Lung microvascular endothelial cell (primary cell): ENCODE data around the gene BACE2. TPM values are rescaled to one million over a fixed set of nuclear protein-coding genes. Genes with fewer than 3 reads are reported as not detected.

Experiments
- DNase-seq, 2 donors: peaks; one replicate each; pipeline versions ENCODE4 v3.0.0 to v3.0.0-alpha.2; 2010; ENCODE audit warnings: low read depth in 2 of 2
- total RNA-seq: library from RNA; depleted of rRNA; stranded (reverse); fragments of >200 nt; gene quantifications from 2 replicates; pipeline ENCODE4 v1.2.1, GENCODE V29; 2014

Gene BACE2
- total RNA-seq, 1 donor from 2014 or later, result 323 TPM

- no peak for DNase-seq
Observed at GRCh38 chr21:41147979-41148355, 20.0 kb upstream of the BACE2 start.

GRCh38 chr21:41148798-41149197, 19.2 kb upstream of the BACE2 start:
- DNase-seq, result no peak

GRCh38 chr21:41149199-41149598, 18.8 kb upstream of the BACE2 start:
- no peak for DNase-seq

- DNase-seq, result peak in 1 of 2 donors; percentile 47
Observed at GRCh38 chr21:41152147-41152546, 15.8 kb upstream of the BACE2 start.

GRCh38 chr21:41153443-41153842, 14.5 kb upstream of the BACE2 start:
- DNase-seq, result no peak

DNA sequence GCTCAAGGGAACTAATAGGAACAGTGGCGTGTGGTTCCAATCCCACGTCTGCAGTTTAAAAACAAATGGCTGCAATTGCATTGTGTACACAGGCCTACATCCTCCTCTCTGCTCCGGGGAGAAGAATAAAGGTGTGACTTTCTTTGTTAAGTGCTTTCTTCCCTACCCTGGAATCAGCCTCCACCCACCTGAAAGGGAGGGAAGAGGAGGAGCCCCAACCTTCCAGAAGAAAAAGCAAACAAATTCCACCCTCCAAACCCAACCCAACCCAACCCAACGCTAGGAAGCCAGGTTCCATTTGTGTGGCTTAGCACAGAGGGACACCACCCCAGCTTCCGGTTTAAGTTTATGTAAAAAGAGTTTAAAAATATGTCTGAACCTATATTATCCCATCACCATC, 11.8 kb upstream of the BACE2 start:
- DNase-seq, result no peak

GRCh38 chr21:41158026-41158425, 9.9 kb upstream of the BACE2 start:
- no peak for DNase-seq

DNA sequence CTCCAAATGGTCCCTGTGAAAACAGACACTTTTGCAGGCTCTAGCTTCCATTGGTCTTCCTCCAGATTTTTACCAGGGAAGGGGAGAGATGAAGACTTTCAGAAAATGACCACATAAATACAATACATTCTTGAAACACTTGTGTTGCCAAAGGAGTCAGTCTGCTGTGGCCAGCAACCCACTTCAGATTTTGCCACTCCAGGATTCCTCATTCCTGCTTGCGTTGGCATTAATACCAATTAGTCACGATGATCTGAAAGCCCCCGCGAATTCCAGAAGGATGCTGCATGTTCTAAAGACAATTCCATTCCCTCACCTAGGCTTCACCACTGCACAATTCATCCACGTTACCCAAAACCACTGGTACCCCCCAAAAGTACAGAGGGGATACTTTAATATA, 7.9 kb upstream of the BACE2 start:
- DNase-seq, result no peak

DNA sequence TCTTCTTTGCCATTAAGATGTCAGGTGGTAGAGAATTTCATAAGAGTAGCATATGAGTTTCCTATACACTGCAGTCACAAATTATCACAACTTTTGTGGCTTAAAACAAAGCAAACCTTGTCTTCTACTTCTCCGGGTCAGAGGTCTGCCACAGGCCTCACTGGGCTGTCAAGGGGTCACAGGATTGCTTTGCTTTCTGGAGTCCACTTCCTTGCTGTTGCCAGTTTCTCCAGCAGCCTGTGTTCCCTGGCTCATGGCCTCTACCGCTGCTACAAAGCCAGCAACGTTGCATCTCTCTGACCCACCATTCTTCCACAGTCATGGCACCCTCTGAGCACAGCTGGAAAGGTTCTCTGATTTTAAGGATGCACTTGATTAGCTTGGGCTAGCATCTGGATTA, 6.5 kb upstream of the BACE2 start:
- no peak for DNase-seq

DNA sequence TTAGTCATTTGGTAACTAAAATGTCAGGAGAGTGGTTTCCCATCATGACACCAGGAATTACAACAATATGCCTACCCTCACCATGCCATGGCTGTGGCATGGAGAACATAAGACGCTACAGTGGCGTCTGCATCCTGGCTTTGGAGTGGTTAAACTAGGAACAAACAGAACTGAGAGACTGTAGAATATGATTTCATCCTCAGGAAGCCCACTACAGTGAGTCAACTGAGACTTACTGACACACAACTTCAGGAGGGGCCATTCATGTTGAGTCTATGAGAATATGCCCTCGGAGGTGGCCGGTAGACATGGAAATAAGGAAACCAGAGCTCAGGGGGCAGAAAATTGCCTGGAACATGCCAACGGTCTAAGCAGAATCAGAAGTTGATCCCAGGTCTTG, 5.9 kb upstream of the BACE2 start:
- DNase-seq, result peak in 1 of 2 donors; percentile 29

GRCh38 chr21:41163091-41163490, 4.9 kb upstream of the BACE2 start:
- DNase-seq, result no peak

GRCh38 chr21:41164052-41164451, 3.9 kb upstream of the BACE2 start:
- no peak for DNase-seq

- peak; percentile 74 to 83 for DNase-seq
Observed at GRCh38 chr21:41164981-41165655, 2.8 kb upstream of the BACE2 start.

DNA sequence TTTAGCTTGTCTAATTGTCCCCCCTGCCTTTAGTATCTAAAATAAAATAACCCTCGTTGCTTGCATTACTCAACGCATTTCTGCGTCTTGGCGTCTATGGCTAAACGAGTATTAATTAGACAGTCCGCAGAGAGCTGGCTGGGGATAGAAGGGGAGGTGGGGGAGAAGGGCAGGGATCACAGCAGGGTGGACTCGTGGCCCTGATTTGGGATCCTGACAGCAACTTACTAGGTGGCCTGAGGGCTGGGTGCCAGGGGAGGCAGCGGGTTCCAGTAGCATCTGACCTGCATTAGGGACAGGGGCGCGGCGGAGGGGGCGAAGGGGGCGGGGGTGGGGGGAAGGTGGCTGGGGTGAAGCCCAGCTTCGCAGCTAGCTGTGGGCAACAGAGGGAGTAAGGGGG, 1.1 kb upstream of the BACE2 start:
- peak in 1 of 2 donors; percentile 18 for DNase-seq

DNA sequence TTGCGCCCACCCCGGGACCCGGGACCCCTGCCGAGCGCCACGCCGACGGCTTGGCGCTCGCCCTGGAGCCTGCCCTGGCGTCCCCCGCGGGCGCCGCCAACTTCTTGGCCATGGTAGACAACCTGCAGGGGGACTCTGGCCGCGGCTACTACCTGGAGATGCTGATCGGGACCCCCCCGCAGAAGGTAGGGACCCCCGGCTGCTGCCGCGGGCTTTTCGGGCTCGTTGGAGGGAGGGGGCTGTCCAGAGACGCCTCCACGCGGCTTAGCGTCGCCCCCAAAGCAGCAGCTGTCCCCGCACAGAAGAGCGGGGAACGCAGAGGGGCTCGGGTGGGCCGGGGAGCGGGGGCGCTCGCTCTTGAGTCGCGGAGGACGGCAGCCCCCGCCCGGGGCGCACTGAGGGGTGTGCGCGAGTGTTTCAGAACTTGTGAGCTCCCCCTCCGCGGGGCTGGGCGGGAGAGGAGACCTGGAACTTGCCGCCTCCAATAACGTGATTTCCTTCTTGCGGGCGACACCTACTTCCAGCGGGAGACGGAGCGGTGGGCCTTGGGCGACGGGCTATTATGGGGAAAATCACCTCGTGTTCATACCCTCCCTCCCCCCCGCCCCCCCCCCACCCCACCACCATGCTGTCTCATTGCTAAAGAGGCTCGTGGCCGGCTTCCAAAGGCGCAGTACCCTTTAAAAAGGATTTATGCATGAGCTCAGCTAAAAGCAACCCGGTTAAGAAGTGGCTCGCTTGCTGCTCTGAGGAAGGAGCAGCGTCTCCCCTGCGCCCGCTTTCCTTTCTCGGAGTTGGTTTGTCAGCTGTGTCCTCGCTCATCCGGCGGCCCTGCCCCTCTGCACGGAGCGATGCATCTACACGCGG, 664 bp downstream of the BACE2 start:
- peak; percentile 41 to 51 for DNase-seq

DNA sequence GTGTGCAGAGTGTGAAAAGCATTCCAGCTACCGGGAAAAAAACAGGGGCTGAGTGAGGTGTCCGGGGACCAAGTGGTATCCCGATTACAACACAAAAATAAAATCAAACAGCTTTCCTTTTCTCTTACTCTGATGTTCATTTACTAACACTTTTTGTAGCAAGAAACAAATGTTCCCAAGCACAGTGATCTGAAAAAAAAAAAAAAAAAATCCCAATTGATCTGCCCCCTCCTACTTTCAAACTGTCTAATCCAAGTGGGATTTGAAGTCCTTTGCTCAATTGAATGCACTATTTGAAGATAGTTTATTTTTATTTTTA, 1.3 kb downstream of the BACE2 start:
- DNase-seq, result no peak

DNA sequence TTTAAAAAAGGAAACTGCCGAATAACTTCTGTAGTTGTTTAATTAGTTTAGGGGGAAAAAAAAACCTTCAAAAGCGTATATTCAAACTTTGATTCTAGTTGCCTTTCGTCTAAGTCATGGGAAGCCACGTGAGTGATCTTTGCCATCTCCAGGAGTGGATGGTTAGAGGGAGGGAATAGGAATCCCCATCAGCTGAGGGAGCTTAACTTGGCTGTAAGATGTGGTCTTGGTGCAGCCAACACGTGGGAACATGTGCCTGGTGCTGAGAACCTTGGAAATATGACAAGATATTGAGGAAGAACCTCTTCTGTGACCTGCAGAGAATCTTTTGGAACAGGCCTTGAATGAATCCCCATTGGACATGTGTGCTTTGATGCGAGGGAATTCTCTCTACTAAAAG, 1.7 kb downstream of the BACE2 start:
- DNase-seq, result peak in 1 of 2 donors; percentile 16

DNA sequence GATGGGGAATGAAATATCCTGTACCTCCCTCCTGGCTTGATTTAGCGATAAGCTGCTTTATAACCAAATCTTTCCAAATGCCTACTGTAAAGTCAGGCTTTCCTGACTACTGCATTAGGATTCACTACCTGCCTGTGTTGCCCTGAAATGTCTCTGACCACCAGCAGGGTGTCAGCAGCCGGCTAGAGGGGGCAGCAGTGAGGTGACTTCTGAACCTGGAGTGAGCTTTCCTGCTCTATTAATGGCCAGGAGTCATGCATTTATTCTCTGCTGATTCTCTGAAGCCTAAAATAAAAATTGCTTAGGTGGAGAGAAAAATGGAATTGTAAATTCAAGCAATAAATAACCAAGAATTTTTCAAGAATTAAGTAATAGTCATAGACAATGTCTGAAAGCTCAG, 2.5 kb downstream of the BACE2 start:
- peak; percentile 51 to 86 for DNase-seq

- DNase-seq, result peak; percentile 75 to 85
Observed at GRCh38 chr21:41170859-41171609, 3.1 kb downstream of the BACE2 start.

GRCh38 chr21:41175080-41175479, 7.1 kb downstream of the BACE2 start:
- no peak for DNase-seq

- no peak for DNase-seq
Observed at GRCh38 chr21:41176846-41177245, 8.9 kb downstream of the BACE2 start.

DNA sequence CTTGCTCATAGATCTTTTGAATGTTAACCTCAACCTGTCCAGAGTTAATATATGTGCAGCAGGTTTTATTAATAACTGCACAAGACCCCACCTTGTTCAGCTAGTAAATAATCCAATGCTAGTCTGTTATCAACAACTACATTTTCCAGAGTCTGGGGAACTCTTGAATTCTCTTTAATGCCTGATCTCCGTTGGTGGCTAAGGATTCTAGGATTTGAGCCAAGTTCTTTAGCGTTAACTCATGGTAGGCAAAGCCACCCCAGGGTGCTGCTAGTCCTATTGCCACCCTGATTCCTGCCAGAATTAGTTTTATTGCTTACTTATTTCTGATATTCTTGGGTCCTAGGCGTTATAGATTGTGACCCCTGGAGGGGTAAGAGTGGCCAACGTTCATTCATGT, 12.8 kb downstream of the BACE2 start:
- no peak for DNase-seq
